Testis (tissue), 3 donors: Measurements from ENCODE around the gene TCHP. TPM values are rescaled to one million over a fixed set of nuclear protein-coding genes. Genes with fewer than 3 reads are reported as not detected.
A peak's percentile ranks its signal among the peaks of the same experiment; 100 is the strongest.

ENCODE experiments used
- DNase-seq: peaks from one replicate; pipeline ENCODE4 v3.0.0-alpha.2; 2019
- H3K27ac ChIP-seq, 2 donors: fragments of 200-600 bp; sonication (generic); one replicate each; pipeline ENCODE4 v1.5.1; 2019
- H3K27me3 ChIP-seq: fragments of 200-600 bp; sonication (generic); one replicate; pipeline ENCODE4 v1.5.1; 2019
- H3K36me3 ChIP-seq: fragments of 200-600 bp; sonication (generic); one replicate; pipeline ENCODE4 v1.5.1; 2017; ENCODE audit warnings: low read depth; ENCODE audit errors: missing control alignments
- H3K4me1 ChIP-seq: fragments of 200-600 bp; sonication (generic); one replicate; pipeline ENCODE4 v1.5.1; 2019
- H3K4me3 ChIP-seq, 2 donors: fragments of 200-600 bp; sonication (generic); one replicate each; pipeline ENCODE4 v1.5.1; 2017 to 2019
- H3K9me3 ChIP-seq: fragments of 200-600 bp; sonication (generic); one replicate; pipeline ENCODE4 v1.5.1; 2017
- POLR2A ChIP-seq: fragments of 450-650 bp; IDR thresholded peaks from one replicate; pipeline ENCODE4 v1.6.1; 2017; ENCODE audit warnings: antibody characterized with exemption, mild to moderate bottlenecking, moderate library complexity
- WGBS, 2 donors: methylation state at CpG; one replicate each; pipeline ENCODE4 v1.1.5; 2018; 5-methylcytosine and 5-hydroxymethylcytosine counted together
- intact Hi-C: fragments of 100-400 bp; cut with DNase I; formaldehyde crosslinking; loops from one replicate; pipeline ENCODE4 v1.15.1; 2023; ENCODE audit warnings: low total_unique reads
- polyA plus RNA-seq: library from polyadenylated mRNA; stranded (reverse); fragments of 350-450 nt; fragmentation: Illumina TruSeq; extraction: RNeasy Lipid Tissue Mini Kit (QIAGEN cat#74804); gene quantifications from one replicate; pipeline ENCODE4 v1.2.3, GENCODE V29; 2014; ENCODE audit warnings: low read depth, low replicate concordance; ENCODE audit not compliant: insufficient read depth
- total RNA-seq, 2 donors: library from RNA; depleted of rRNA; stranded (reverse); fragments of >200 nt; gene quantifications; one replicate each; pipeline ENCODE4 v1.2.3, GENCODE V29; 2016
- TF ChIP-seq, protein P1 (sequence below), 3 experiments: fragments of 450-650 bp in 2 of 3; fragments of 200-600 bp in 1 of 3; sonication (generic) in 1 of 3; IDR thresholded peaks; one replicate each; pipeline ENCODE4 v1.5.1; 2016 to 2019; ENCODE audit warnings: antibody characterized with exemption in 3 of 3, mild to moderate bottlenecking in 2 of 3, moderate library complexity in 1 of 3

TCHP gene
- total and polyA plus RNA-seq, 3 donors from 2014 or later: 23.2 to 59.4 (median 38.0) TPM

DNA sequence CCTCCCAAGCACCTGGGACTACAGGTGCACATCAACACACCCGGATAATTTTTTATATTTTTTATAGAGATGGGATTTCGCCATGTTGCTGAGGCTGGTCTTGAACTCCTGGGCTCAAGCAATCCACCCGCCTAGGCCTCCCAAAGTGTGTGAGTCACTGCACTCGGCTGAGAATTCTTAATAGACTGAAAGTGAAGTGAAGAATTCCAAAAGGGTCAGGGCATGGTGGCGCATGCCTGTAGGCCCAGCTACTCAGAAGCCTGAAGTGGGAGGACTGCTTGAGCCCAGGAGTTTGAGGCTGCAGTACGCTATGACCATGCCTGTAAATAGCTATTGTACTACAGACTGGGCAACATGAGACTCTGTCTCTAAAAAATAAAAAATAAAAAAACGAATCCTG is 43.7 kb downstream of the TCHP start:
- Histone ChIP-seq H3K9me3 (no peaks in the 10 kb centered on the region), H3K27ac (no peak overlapping the region), H3K4me1 (peaks cover 17% of the 10 kb centered on the region), H3K36me3 (no peaks in the 10 kb centered on the region), H3K4me3 (no peak overlapping the region), H3K27me3 (no peaks in the 10 kb centered on the region)
- intact Hi-C loops: no loop called here
- 88 to 93% methylated on average over 7 of the region's 7 CpGs for WGBS, 2 donors
- TF ChIP-seq, protein P1, sequence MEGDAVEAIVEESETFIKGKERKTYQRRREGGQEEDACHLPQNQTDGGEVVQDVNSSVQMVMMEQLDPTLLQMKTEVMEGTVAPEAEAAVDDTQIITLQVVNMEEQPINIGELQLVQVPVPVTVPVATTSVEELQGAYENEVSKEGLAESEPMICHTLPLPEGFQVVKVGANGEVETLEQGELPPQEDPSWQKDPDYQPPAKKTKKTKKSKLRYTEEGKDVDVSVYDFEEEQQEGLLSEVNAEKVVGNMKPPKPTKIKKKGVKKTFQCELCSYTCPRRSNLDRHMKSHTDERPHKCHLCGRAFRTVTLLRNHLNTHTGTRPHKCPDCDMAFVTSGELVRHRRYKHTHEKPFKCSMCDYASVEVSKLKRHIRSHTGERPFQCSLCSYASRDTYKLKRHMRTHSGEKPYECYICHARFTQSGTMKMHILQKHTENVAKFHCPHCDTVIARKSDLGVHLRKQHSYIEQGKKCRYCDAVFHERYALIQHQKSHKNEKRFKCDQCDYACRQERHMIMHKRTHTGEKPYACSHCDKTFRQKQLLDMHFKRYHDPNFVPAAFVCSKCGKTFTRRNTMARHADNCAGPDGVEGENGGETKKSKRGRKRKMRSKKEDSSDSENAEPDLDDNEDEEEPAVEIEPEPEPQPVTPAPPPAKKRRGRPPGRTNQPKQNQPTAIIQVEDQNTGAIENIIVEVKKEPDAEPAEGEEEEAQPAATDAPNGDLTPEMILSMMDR (IDR thresholded peaks at IDR 0.05): no peak
- TF ChIP-seq POLR2A: no peak
- DNase-seq: no peak

DNA sequence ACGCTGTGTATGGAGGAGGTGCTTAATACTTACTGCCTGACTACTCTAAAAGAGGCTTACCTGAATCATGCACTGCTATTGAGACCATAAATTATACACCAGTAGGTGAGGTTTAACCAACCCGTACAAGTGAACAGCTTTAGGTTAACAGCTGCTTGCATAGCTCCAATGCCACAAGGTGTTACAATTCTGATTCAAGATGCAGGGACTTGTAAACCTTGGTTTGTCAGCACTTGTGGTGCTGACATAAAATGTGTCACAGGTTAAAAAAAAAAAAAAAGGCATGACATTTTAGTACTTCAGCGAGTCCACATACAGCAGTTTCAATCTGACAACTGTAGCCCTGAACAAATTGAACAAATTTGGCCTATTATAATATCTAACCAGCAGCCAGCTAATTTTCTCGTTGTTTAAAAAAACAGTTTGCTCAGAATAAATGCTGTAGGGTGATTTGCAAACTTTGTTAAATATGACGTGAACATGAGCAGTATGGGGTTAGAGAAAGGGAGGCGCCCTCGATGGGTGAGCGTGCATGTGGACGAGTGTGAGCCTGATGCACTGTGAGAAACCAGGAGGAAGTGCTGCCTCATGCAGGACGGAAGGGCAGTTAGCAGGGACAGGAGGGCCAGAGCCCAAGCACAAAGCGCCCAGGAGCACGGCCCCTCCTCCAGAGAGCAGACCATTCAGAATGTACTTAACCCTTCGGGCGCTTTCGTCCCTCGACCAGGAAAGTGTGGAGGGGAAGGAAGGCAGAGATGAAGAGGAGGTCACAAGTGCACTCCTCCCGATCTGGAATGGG is 44.7 kb downstream of the TCHP start:
- peak; percentile 32 for DNase-seq
- WGBS, 2 donors: 44 to 46% methylated on average over 17 of the region's 17 CpGs
- intact Hi-C loops: no loop called here

DNA sequence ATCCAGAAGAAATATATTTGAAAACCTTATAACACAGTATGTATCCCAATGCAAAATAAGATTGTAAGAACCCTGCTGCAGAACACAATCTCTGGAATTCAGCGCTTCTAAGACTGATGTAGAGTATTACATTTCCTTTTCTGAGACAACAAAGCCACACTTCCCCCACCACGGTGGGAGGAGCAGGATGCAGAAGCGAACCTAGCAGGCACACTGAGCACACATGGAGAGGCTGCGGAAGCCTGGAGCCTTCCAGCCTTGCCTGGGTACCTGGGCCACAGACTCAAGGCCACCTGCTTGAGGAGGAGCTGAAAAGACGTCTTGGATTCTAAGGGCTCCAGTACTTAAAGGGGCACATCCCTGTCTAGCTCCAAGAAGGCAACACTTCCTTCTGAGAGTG is 46.4 kb downstream of the TCHP start:
- TF ChIP-seq, protein P1 (IDR thresholded peaks at IDR 0.05): no peak
- no peak for TF ChIP-seq POLR2A
- H3K36me3 ChIP-seq: no peaks in the 10 kb centered on the region
- H3K4me1 ChIP-seq: peaks cover 26% of the 10 kb centered on the region
- no peaks in the 10 kb centered on the region for H3K9me3 ChIP-seq
- no peak overlapping the region for H3K4me3 ChIP-seq
- peak; percentile 47 for DNase-seq
- no peaks in the 10 kb centered on the region for H3K27me3 ChIP-seq
- intact Hi-C loops: no loop called here
- WGBS, 2 donors: 24 to 33% methylated on average over 5 of the region's 5 CpGs
- peak overlapping the region in 1 of 2 donors; percentile 48 for H3K27ac ChIP-seq

More for the DNA sequence above, 44.7 kb downstream of the TCHP start:
- TF ChIP-seq, protein P1 (IDR thresholded peaks at IDR 0.05): no peak
- no peak for TF ChIP-seq POLR2A
- Histone ChIP-seq H3K9me3 (no peaks in the 10 kb centered on the region), H3K36me3 (no peaks in the 10 kb centered on the region), H3K27me3 (no peaks in the 10 kb centered on the region), H3K4me1 (peaks cover 24% of the 10 kb centered on the region), H3K4me3 (no peak overlapping the region), H3K27ac (no peak overlapping the region)

DNA sequence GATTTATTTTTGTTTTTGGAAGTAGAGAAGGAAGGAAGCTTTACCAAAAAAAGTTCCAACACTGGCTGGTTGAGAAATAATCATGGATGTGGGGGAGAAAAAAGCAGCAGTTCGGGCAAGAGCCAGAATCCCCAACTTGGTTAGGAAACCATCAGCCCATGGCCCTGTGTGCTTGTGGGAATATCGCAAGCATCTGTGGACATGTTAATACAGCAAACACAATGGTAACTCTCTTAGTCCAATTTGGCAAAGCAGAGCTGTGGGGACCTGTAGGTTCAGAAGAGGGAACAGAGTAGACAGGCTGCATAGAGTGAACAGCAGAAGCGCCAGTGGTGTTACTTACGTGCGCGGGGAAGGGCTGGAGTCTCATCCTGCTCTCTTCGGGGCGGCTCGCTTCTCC is 46.8 kb downstream of the TCHP start:
- TF ChIP-seq POLR2A: no peak
- TF ChIP-seq, protein P1 (IDR thresholded peaks at IDR 0.05): no peak
- Histone ChIP-seq H3K4me1 (peaks cover 26% of the 10 kb centered on the region), H3K36me3 (no peaks in the 10 kb centered on the region), H3K27me3 (no peaks in the 10 kb centered on the region), H3K4me3 (no peak overlapping the region), H3K9me3 (no peaks in the 10 kb centered on the region), H3K27ac (peak overlapping the region in 1 of 2 donors; percentile 48)
- intact Hi-C loops: no loop called here
- no peak for DNase-seq
- 83 to 88% methylated on average over 9 of the region's 9 CpGs for WGBS, 2 donors

DNA sequence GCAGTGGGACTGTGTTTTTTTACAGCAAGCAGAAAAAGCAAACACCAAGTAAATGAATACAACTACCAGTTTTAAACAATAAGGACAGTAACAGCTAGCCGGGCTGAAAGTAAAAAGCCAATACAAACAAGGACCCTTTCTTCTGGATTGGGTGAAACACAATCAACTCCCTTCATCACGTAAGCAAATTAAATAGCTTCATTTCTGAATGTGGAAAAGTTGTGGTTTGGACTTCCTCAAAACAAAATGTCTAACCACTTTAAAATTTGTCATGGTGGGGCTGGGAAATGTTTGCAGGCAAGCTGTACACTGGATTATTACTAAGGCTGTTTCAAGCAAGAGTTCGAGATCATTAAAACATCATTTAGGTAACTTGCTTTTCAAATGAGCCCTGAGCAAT is 47.4 kb downstream of the TCHP start:
- no peak for DNase-seq
- intact Hi-C loops: no loop called here
- H3K4me3 ChIP-seq: no peak overlapping the region
- no peaks in the 10 kb centered on the region for H3K27me3 ChIP-seq
- H3K9me3 ChIP-seq: no peaks in the 10 kb centered on the region
- TF ChIP-seq, protein P1 (IDR thresholded peaks at IDR 0.05): no peak
- no peak for TF ChIP-seq POLR2A
- peaks cover 26% of the 10 kb centered on the region for H3K4me1 ChIP-seq
- no peaks in the 10 kb centered on the region for H3K36me3 ChIP-seq
- WGBS, 2 donors: 47 to 53% methylated on average over 3 of the region's 3 CpGs
- H3K27ac ChIP-seq: peak overlapping the region in 1 of 2 donors; percentile 48
